SW 1271 (cell line): Measurements from ENCODE around the gene RACK1.
"Not testable (repeated sequence)": the region's sequence is repeated elsewhere in the genome, so short reads cannot be mapped to it uniquely, and the experiment has no call there.

ENCODE experiments used
- DNase-seq, 2 experiments: peaks; one replicate each; lab custom pipeline; 2025; lab: John Stamatoyannopoulos, UW

The RACK1 gene

GRCh38 chr5:181215997-181216989, 27.4 kb downstream of the RACK1 start:
- DNase-seq, result no peak

- DNase-seq, result not testable (repeated sequence)
Observed at GRCh38 chr5:181214249-181214648, 29.5 kb downstream of the RACK1 start.

- DNase-seq, result no peak
Observed at GRCh38 chr5:181212934-181213333, 30.8 kb downstream of the RACK1 start.

- no peak for DNase-seq
Observed at GRCh38 chr5:181212080-181212479, 31.6 kb downstream of the RACK1 start.

- DNase-seq, result no peak
Observed at GRCh38 chr5:181211208-181211607, 32.5 kb downstream of the RACK1 start.

- not testable (repeated sequence) for DNase-seq
Observed at GRCh38 chr5:181210698-181211097, 33.0 kb downstream of the RACK1 start.

- DNase-seq, result not testable (repeated sequence)
Observed at GRCh38 chr5:181210148-181210547, 33.6 kb downstream of the RACK1 start.

GRCh38 chr5:181209006-181209405, 34.7 kb downstream of the RACK1 start:
- not testable (repeated sequence) for DNase-seq

GRCh38 chr5:181207960-181208253, 35.8 kb downstream of the RACK1 start:
- DNase-seq, result no peak

- no peak for DNase-seq
Observed at GRCh38 chr5:181207214-181207959, 36.3 kb downstream of the RACK1 start.

GRCh38 chr5:181205761-181206649, 37.7 kb downstream of the RACK1 start:
- no peak for DNase-seq

- no peak for DNase-seq
Observed at GRCh38 chr5:181204826-181205760, 38.6 kb downstream of the RACK1 start, which contains the start of gene TRIM7. TRIM7 (minus strand) TSS chr5:181205196; CDS start chr5:181205110, 86 bp downstream.

- no peak for DNase-seq
Observed at GRCh38 chr5:181204113-181204825, 39.4 kb downstream of the RACK1 start.

GRCh38 chr5:181203777-181204112, 40.0 kb downstream of the RACK1 start:
- no peak for DNase-seq

GRCh38 chr5:181203093-181203711, 40.5 kb downstream of the RACK1 start:
- DNase-seq, result no peak

- DNase-seq, result no peak
Observed at GRCh38 chr5:181200816-181201215, 42.9 kb downstream of the RACK1 start.

- DNase-seq, result no peak
Observed at GRCh38 chr5:181199881-181200638, 43.6 kb downstream of the RACK1 start.

GRCh38 chr5:181198905-181199519, 44.7 kb downstream of the RACK1 start:
- no peak for DNase-seq
